ENCODE measurements around the gene FZD7. TPM values are rescaled to one million over a fixed set of nuclear protein-coding genes. Genes with fewer than 3 reads are reported as not detected.

Gene FZD7
- total and polyA plus RNA-seq, 2 experiments from 2014 or later: 15.4 to 31.2 TPM

DNA sequence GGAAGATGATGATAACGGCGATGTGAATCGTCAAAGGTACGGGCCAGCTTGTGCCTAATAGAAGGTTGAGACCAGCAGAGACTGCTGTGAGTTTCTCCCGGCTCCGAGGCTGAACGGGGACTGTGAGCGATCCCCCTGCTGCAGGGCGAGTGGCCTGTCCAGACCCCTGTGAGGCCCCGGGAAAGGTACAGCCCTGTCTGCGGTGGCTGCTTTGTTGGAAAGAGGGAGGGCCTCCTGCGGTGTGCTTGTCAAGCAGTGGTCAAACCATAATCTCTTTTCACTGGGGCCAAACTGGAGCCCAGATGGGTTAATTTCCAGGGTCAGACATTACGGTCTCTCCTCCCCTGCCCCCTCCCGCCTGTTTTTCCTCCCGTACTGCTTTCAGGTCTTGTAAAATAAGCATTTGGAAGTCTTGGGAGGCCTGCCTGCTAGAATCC, 3.0 kb downstream of the FZD7 start:
- H3K9me3 ChIP-seq (ENCODE audit: low read depth): no peaks in the 10 kb centered on the region
- peaks cover 44% of the 10 kb centered on the region for H3K79me2 ChIP-seq
- H3K27ac ChIP-seq: peak overlapping the region; percentile 58
- WGBS (ENCODE audit: low lambda C conversion rate, missing lambda C conversion rate): 13% methylated on average over 15 of the region's 15 CpGs
- H3K4me2 ChIP-seq: peak overlapping the region; percentile 89
- TF ChIP-seq, protein P1, sequence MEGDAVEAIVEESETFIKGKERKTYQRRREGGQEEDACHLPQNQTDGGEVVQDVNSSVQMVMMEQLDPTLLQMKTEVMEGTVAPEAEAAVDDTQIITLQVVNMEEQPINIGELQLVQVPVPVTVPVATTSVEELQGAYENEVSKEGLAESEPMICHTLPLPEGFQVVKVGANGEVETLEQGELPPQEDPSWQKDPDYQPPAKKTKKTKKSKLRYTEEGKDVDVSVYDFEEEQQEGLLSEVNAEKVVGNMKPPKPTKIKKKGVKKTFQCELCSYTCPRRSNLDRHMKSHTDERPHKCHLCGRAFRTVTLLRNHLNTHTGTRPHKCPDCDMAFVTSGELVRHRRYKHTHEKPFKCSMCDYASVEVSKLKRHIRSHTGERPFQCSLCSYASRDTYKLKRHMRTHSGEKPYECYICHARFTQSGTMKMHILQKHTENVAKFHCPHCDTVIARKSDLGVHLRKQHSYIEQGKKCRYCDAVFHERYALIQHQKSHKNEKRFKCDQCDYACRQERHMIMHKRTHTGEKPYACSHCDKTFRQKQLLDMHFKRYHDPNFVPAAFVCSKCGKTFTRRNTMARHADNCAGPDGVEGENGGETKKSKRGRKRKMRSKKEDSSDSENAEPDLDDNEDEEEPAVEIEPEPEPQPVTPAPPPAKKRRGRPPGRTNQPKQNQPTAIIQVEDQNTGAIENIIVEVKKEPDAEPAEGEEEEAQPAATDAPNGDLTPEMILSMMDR (IDR thresholded peaks at IDR 0.05; ENCODE audit: poor library complexity): no peak
- no peak for TF ChIP-seq EZH2 (IDR thresholded peaks at IDR 0.05; ENCODE audit: borderline replicate concordance)
- no peak for TF ChIP-seq EZH2phosphoT487 (IDR thresholded peaks at IDR 0.05; ENCODE audit: low read depth, severe bottlenecking, unreplicated experiment)
- H3K4me3 ChIP-seq: peak overlapping the region; percentile 34
- DNase-seq (ENCODE audit: low spot score): no peak
- H3K9me2 ChIP-seq (replicated peaks; ENCODE audit: insufficient read depth): no peaks in the 10 kb centered on the region
- no peak overlapping the region for H2AFZ ChIP-seq
- no peaks in the 10 kb centered on the region for H3K27me3 ChIP-seq
- H3K4me1 ChIP-seq (ENCODE audit: insufficient read depth): peaks cover 22% of the 10 kb centered on the region
- H3K36me3 ChIP-seq (replicated peaks; ENCODE audit: insufficient read depth, low read depth): no peaks in the 10 kb centered on the region
- peaks cover 30% of the 10 kb centered on the region for H4K20me1 ChIP-seq (ENCODE audit: insufficient read depth, poor library complexity, severe bottlenecking)

DNA sequence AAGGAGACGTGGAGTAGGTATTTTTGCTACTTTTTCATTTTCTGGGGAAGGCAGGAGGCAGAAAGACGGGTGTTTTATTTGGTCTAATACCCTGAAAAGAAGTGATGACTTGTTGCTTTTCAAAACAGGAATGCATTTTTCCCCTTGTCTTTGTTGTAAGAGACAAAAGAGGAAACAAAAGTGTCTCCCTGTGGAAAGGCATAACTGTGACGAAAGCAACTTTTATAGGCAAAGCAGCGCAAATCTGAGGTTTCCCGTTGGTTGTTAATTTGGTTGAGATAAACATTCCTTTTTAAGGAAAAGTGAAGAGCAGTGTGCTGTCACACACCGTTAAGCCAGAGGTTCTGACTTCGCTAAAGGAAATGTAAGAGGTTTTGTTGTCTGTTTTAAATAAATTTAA, 3.4 kb downstream of the FZD7 start:
- Histone ChIP-seq H3K4me3 (peak overlapping the region; percentile 34), H3K9me3 (ENCODE audit: low read depth) (no peaks in the 10 kb centered on the region), H3K36me3 (replicated peaks; ENCODE audit: insufficient read depth, low read depth) (no peaks in the 10 kb centered on the region), H3K27me3 (no peaks in the 10 kb centered on the region), H3K79me2 (peaks cover 44% of the 10 kb centered on the region), H3K27ac (peak overlapping the region; percentile 58), H2AFZ (no peak overlapping the region), H4K20me1 (ENCODE audit: insufficient read depth, poor library complexity, severe bottlenecking) (peaks cover 30% of the 10 kb centered on the region), H3K9me2 (replicated peaks; ENCODE audit: insufficient read depth) (no peaks in the 10 kb centered on the region), H3K4me2 (peak overlapping the region; percentile 89), H3K4me1 (ENCODE audit: insufficient read depth) (peaks cover 22% of the 10 kb centered on the region)
- DNase-seq (ENCODE audit: low spot score): no peak
- no peak for TF ChIP-seq EZH2phosphoT487 (IDR thresholded peaks at IDR 0.05; ENCODE audit: low read depth, severe bottlenecking, unreplicated experiment)
- TF ChIP-seq, protein P1 (IDR thresholded peaks at IDR 0.05; ENCODE audit: poor library complexity): no peak
- TF ChIP-seq EZH2 (IDR thresholded peaks at IDR 0.05; ENCODE audit: borderline replicate concordance): no peak
- WGBS (ENCODE audit: low lambda C conversion rate, missing lambda C conversion rate): 23% methylated on average over 7 of the region's 7 CpGs

DNA sequence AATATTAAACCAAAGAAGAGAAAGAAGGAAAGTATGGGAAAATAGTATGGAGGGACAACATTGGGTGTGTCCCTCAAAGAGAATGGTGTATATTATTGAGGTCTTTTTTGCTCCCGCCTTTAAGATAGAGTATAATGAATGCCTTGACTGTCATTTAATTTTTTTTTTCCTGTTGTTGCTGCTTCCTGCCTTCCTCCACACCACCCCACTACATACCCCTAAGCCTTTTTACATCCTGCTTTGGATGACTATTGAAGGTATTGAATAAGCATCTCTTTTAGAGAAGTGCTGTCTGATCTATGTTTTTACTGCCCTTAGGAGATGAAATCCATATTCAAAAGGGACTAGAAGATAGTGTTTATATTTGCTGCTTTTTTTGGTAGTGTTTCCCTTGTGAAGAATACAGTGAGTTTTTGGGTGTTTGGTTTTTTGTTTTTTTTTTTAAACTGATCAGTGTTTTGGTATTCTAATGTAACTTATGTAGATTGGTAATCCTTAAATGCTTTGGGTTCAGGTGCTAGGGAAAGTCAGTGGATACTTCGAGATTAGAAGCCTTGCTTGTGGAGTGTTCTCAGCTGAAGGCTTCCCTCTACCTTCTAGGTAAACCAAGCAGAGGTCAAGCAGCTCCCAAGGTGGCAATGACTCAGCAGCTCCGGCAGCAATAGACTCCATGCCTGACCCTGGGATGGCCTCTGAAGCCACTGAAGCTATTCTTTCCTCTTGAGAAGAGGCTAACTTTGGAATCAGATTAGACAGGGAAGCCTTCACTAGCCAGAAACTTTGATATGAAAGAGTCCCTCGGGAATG, 5.0 kb downstream of the FZD7 start:
- Histone ChIP-seq H3K4me1 (ENCODE audit: insufficient read depth) (peaks cover 25% of the 10 kb centered on the region), H3K36me3 (replicated peaks; ENCODE audit: insufficient read depth, low read depth) (no peaks in the 10 kb centered on the region), H2AFZ (no peak overlapping the region), H3K79me2 (peaks cover 44% of the 10 kb centered on the region), H3K9me2 (replicated peaks; ENCODE audit: insufficient read depth) (no peaks in the 10 kb centered on the region), H3K4me2 (peak overlapping the region; percentile 89), H3K27me3 (no peaks in the 10 kb centered on the region), H3K4me3 (no peak overlapping the region), H4K20me1 (ENCODE audit: insufficient read depth, poor library complexity, severe bottlenecking) (peaks cover 30% of the 10 kb centered on the region), H3K27ac (peak overlapping the region; percentile 80), H3K9me3 (ENCODE audit: low read depth) (no peaks in the 10 kb centered on the region)
- WGBS (ENCODE audit: low lambda C conversion rate, missing lambda C conversion rate): 26% methylated on average over 4 of the region's 4 CpGs
- DNase-seq (ENCODE audit: low spot score): peak; percentile 60
- TF ChIP-seq, protein P1 (IDR thresholded peaks at IDR 0.05; ENCODE audit: poor library complexity): no peak
- TF ChIP-seq EZH2 (IDR thresholded peaks at IDR 0.05; ENCODE audit: borderline replicate concordance): no peak
- TF ChIP-seq EZH2phosphoT487 (IDR thresholded peaks at IDR 0.05; ENCODE audit: low read depth, severe bottlenecking, unreplicated experiment): no peak
